ENCODE results near the gene MRM3.

The MRM3 gene

DNA sequence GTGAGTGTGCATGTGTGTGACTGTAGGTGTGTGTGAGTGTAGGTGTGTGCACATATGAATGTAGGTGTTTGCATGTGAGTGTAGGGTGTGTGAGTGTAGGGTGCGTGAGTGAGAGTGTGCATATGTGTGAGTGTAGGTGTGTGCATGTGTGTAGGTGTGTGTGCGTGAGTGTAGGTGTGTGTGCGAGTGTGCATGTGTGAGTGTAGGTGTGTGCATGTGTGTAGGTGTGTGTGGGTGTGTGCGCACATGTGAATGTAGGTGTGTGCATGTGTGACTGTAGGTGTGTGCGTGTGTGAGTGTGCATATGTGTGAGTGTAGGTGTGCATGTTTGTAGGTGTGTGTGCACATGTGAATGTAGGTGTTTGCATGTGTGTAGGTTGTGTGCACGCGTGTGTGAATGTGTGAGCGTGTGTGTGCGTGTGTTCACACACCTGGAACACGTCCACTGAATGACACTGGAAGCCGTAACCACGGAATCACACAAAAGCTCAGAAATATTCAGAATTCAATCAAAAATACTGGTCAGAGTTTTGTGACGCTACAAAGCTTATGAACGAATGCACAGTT lies 30.6 kb downstream of the MRM3 start:
- TF ChIP-seq, protein P1, sequence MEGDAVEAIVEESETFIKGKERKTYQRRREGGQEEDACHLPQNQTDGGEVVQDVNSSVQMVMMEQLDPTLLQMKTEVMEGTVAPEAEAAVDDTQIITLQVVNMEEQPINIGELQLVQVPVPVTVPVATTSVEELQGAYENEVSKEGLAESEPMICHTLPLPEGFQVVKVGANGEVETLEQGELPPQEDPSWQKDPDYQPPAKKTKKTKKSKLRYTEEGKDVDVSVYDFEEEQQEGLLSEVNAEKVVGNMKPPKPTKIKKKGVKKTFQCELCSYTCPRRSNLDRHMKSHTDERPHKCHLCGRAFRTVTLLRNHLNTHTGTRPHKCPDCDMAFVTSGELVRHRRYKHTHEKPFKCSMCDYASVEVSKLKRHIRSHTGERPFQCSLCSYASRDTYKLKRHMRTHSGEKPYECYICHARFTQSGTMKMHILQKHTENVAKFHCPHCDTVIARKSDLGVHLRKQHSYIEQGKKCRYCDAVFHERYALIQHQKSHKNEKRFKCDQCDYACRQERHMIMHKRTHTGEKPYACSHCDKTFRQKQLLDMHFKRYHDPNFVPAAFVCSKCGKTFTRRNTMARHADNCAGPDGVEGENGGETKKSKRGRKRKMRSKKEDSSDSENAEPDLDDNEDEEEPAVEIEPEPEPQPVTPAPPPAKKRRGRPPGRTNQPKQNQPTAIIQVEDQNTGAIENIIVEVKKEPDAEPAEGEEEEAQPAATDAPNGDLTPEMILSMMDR (IDR thresholded peaks at IDR 0.05; ENCODE audit: low read depth, low read length): no peak

DNA sequence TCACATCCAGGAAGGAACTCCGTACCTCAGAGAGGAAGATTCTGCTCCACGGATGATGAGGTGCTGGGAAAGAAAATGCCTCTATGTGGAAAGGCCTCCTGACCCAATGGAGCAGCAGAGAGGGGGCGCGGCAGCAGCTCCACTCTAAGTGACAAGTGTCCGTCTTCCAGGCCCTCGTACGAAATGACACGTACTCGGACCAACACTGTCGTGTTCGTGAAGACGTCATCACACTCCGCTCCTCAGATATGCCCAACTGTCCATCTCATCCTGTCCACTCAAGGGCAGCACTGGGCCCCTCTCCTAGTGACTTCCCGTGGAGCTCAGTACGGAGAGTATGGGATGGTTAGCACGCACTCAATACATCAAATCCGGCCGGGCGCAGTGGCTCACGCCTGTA lies 32.2 kb downstream of the MRM3 start:
- H3K4me3 ChIP-seq (ENCODE audit: low read depth, low read length): no peak overlapping the region
- in situ Hi-C loops (cut with HindIII; ENCODE audit: low sequenced_read_pairs): no loop called here
- TF ChIP-seq, protein P1 (IDR thresholded peaks at IDR 0.05; ENCODE audit: low read depth, low read length): no peak
- DNase-seq (ENCODE audit: low read depth, low spot score): no peak

More for the DNA sequence above, 30.6 kb downstream of the MRM3 start:
- in situ Hi-C loops (cut with HindIII; ENCODE audit: low sequenced_read_pairs): no loop called here
- no peak overlapping the region for H3K4me3 ChIP-seq (ENCODE audit: low read depth, low read length)
- DNase-seq (ENCODE audit: low read depth, low spot score): no peak

DNA sequence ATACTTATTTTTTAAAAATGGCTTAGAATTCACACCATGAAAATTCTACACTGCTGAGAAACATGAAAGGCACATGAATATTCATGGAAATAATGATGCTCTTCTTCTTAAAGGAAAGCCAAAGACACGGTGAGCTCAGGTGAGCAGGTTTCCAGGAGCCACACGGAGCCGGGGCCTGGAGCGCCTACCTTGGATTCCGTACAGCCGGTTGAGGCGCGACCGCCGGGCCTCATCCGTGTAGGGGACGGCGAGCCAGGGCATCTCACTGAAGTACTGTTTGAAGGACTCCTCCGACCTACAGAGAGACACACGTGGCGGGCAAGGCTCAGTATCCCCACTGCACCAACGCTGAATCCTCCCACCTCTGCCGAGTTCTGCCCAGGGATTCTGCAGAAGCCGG lies 37.1 kb downstream of the MRM3 start:
- no peak overlapping the region for H3K4me3 ChIP-seq (ENCODE audit: low read depth, low read length)
- no peak for DNase-seq (ENCODE audit: low read depth, low spot score)
- in situ Hi-C loops (cut with HindIII; ENCODE audit: low sequenced_read_pairs): no loop called here
- TF ChIP-seq, protein P1 (IDR thresholded peaks at IDR 0.05; ENCODE audit: low read depth, low read length): no peak

DNA sequence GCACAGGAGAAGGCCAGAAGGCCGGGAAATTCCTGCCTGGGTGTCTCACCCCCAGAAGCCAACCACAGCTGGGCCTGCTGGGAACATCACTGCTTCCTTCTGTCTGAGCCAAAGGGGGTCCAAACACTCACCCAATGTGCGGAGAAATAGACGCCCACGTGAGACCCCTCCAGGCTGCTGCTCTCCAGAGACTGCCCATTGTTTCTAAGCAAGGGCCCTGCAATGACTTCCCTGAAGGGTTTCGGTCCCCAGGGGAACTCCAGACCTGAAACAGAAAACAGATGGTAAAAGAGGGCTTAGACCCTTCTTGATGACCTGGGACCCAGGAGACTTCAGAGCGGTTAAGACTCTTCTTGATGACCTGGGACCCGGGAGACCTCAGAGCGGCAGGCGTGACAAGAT lies 41.3 kb downstream of the MRM3 start:
- H3K4me3 ChIP-seq (ENCODE audit: low read depth, low read length): no peak overlapping the region
- in situ Hi-C loops (cut with HindIII; ENCODE audit: low sequenced_read_pairs): no loop called here
- no peak for DNase-seq (ENCODE audit: low read depth, low spot score)
- TF ChIP-seq, protein P1 (IDR thresholded peaks at IDR 0.05; ENCODE audit: low read depth, low read length): no peak

DNA sequence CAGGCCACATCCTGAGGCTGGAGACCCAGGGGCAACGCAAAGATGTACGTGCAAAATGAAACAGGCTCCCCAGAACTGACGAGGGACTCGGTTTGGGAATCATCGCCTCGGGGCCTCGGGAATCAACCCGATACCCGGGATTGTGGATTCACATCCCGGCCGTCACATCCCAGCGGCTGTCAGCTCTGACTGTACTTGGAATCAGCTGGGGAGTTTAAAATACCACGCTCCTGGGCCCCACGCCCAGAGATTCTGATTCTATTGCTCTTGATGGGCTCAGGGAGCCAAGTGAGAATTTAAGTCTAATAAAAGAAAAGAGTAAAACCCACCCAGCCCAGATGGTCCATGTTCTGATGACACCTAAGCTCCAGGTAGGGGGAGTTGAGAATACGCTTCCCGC lies 42.2 kb downstream of the MRM3 start:
- in situ Hi-C loops (cut with HindIII; ENCODE audit: low sequenced_read_pairs): no loop called here
- DNase-seq (ENCODE audit: low read depth, low spot score): no peak
- no peak overlapping the region for H3K4me3 ChIP-seq (ENCODE audit: low read depth, low read length)
- TF ChIP-seq, protein P1 (IDR thresholded peaks at IDR 0.05; ENCODE audit: low read depth, low read length): no peak

DNA sequence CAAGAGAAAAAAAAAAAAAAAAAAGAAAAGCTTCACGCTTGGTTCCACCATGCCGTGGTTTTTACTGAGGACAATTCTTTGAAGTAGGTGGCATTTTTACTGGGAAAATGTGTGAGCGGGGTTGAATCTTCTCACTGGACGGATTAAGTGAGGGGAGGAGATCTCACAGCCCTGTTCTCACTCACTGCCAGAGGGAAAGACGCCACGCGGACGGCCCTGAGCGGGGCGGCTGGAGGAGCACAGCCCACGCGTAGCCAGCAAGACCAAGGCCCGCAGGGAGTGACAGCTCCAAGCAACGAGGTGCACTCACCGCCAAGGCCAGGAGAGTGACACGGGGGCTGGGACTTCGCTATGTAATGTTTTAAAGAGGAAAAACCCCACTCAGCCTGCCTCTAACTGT lies 43.1 kb downstream of the MRM3 start:
- in situ Hi-C loops (cut with HindIII; ENCODE audit: low sequenced_read_pairs): no loop called here
- no peak for DNase-seq (ENCODE audit: low read depth, low spot score)
- TF ChIP-seq, protein P1 (IDR thresholded peaks at IDR 0.05; ENCODE audit: low read depth, low read length): no peak
- H3K4me3 ChIP-seq (ENCODE audit: low read depth, low read length): no peak overlapping the region

DNA sequence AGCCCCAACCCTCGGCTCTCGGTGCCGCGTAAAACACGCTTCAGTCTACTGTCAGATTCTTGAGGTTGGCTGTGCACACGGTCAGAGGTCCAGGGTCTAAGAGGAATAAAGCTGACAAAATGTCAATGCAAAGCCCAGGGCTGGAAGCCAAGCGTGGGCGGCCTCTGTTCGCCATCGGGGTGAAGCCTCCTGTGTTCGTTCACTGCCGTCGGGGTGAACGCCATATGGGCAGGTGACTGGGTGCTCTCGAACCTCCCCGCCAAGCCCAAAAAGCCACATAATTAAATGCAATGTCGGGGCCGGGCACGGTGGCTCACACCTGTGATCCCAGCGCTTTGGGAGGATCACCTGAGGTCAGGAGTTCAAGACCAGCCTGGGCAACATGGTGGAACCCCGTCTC lies 44.6 kb downstream of the MRM3 start:
- no peak overlapping the region for H3K4me3 ChIP-seq (ENCODE audit: low read depth, low read length)
- no peak for DNase-seq (ENCODE audit: low read depth, low spot score)
- in situ Hi-C loops (cut with HindIII; ENCODE audit: low sequenced_read_pairs): no loop called here
- TF ChIP-seq, protein P1 (IDR thresholded peaks at IDR 0.05; ENCODE audit: low read depth, low read length): no peak

Measured in astrocyte of the spinal cord (primary cell).